ENCODE measurements around the gene SLC2A4.
A peak's percentile ranks its signal among the peaks of the same experiment; 100 is the strongest.

Gene SLC2A4

DNA sequence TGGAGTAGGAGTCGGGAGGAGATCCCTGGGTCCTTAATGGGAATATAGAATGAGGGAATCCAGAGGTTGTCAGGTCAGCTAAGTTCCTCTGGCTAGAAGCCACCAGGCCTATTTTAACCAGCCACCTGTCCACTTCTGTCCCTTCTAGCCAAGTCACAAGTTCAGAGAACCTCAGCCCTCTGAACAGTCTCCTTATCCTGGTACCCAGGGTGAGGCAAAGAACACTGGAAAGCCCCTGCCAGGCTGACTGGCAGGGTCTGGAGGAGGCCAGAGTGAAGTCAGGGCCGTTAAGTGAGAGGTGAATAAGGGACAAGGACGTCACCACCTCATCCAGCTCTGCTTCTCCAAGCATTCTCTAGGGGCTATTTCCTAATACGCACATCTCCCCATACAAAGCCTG lies 32.7 kb upstream of the SLC2A4 start:
- no peak for DNase-seq

DNA sequence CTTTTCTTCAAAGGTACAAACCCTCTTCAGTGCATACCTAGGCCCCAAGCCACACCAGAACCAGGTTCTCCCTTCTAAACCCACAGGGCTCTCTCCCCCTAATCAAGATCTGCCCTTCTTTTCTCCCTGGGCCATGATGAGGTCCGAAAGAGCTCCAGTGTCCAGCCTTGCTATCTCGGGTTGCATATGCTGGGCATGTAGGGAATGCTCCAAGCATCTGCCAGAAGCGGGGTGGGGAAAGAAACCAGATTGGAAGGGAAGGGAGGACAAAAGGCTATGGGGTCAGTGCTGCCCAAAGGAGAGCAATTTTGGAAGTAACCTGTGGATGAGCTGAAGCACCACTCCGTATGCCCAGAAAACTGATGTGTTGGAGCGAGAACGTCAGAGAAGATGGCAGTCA lies 32.3 kb upstream of the SLC2A4 start:
- no peak for DNase-seq

DNA sequence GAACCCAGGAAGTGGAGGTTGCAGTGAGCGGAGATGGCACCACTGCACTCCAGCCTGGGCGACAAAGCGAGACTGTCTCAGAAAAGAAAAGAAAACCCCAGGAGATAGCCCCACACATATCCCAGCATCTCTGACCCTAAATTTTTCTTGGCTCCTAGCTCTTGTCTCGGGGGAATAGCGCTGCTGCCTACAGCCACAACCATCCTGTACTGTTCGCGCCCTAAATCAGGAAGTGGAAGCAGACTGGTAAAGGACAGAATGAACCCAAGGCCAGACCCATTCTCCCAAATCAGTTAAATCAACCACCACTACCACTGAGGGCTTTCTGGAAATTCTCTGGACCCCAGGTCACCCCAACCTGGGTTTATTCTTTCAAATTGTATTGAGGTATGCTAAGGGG lies 31.7 kb upstream of the SLC2A4 start:
- no peak for DNase-seq

DNA sequence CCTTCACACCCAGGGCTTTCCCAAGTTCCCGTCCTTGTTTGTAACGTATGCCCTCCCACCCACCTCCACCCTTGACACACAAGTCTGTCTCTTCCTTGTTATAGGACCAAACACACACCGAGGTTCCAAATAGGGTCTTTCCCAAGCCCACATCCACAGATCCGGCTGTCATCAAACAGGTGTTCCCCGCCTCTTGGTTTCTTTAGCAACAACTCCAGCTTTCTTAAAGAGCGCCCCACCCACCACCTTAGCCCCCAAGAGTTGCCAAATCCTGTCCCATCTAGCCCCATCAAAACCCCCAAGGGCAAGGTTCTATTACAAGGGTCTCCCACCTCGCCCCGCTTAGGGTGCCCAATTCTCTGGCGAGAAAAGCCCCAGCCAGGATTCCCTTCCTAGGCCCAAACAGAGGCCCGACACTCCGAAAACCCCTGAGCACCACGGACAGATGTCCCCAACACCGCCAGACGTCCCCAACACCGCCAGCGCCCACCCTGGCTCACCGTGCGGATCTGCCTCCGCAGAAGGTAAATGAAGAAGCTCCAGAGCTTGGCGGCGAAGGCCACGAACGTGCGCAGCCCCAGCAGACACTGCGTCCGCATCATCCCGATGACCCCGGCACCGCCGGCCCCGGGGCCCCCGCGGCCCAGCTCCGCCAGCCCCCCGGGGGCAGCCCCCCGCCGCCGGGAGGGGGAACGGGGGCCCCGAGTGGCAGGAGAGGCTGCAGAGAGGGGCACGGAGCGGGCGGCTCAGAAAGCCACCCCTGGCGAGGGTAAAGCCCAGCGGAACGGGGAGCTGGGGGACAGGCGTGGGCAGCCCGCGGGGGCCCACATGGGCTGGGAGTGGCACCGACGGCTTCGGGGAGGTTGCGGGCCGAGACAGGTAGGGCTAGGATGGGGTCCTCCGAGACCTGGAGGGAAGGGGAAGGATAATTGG lies 30.6 kb upstream of the SLC2A4 start:
- no peak for DNase-seq

DNA sequence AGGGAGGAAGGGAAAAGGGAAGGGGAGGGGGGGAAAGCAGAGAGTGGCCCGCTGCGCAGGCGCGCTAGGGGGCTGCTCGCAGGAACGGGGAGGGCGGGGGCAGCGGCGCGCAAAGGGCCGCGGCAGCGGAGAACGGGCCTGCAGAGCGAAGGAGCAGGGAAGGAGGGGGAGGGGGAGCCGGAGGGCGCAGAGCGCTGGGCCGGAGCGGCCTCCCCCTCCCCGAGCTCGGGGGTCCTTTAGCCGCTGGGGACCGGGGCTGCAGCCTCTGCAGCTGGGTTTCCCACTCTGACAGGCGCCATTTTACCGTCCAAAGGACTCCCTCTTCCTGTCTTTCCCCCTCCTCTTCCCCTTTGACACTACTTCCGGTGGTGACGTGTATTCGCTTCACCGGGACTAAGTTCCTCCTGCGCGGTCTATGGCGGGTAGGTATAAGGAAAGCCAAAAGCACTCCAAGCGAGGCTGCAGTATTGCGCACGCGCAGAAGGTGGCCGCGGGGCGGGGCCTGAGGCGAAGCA lies 29.8 kb upstream of the SLC2A4 start, which contains the start of gene CTDNEP1:
CTDNEP1 (minus strand) TSS at position 74 of the 515 bp plus-strand sequence. CDS start 438 bp downstream, outside the sequence.
- DNase-seq, result peak; percentile 99

DNA sequence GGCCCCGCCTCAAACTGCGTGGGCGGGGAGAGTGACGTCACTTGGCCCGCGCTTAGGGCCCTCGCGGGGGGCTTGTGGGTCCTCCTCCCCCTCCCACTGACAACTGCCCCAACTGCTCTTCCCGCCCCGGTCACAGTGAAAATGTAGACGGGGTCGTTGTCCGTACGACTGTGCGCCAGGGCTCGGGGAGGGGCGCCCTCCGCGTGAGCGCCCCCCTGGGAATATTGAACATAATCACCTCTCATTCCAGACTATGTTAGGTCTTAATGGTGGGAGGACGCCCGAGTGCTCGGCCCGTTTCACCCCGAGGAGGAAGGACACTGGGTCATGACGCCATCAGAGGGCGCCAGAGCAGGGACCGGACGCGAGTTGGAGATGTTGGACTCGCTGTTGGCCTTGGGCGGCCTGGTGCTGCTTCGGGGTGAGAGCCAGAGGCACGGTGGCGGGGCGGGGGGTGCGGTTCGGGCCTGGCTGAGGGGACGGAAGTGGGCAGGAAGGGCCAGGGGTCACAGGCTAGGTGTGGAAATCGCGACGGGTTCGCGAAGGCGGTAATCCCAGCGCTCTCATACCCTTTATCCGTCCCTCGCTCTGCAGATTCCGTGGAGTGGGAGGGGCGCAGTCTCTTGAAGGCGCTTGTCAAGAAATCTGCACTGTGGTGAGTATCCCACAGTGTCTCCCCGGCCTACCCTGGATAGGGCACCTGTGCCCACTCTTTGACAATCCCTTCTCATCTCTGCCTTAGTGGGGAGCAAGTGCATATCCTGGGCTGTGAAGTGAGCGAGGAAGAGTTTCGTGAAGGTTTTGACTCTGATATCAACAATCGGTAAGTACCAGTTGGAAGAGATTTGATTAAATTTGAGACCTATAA lies 29.1 kb upstream of the SLC2A4 start, which contains the start of gene ELP5:
ELP5 (plus strand) TSS at position 40 of the 868 bp plus-strand sequence; CDS start at position 376, 336 bp downstream.
- peak; percentile 73 for DNase-seq

DNA sequence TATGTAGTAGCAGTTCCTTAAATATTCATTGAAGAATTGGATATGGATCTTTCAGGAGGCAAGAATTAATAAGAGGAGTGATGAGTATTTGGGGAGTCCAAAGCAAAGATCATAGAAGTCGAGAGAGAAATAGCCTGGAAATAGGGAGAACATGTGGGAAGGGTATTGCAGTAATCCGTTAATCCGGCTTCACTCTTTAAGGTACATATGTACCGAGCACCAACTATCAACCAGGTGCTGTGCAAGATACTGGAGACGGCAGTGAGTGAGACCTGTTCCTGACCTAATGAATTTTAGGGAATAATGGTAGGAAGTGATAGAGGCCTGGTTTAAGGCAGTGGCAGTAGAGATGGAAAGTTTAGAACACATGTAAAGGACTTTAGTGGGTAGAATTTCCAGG lies 28.4 kb upstream of the SLC2A4 start:
- no peak for DNase-seq

DNA sequence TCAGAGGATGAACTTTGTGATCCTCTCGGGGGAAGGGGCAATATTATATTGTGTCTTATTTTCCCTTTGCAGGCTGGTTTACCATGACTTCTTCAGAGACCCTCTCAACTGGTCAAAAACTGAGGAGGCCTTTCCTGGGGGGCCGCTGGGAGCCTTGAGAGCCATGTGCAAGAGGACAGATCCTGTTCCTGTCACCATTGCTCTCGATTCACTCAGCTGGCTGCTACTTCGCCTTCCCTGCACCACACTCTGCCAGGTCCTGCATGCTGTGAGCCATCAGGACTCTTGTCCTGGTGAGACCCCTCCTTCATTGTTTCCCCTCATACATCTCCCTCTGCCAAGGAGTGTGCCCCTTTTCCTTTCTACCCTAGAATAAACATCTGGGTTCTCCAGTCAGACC lies 27.0 kb upstream of the SLC2A4 start:
- DNase-seq, result no peak

DNA sequence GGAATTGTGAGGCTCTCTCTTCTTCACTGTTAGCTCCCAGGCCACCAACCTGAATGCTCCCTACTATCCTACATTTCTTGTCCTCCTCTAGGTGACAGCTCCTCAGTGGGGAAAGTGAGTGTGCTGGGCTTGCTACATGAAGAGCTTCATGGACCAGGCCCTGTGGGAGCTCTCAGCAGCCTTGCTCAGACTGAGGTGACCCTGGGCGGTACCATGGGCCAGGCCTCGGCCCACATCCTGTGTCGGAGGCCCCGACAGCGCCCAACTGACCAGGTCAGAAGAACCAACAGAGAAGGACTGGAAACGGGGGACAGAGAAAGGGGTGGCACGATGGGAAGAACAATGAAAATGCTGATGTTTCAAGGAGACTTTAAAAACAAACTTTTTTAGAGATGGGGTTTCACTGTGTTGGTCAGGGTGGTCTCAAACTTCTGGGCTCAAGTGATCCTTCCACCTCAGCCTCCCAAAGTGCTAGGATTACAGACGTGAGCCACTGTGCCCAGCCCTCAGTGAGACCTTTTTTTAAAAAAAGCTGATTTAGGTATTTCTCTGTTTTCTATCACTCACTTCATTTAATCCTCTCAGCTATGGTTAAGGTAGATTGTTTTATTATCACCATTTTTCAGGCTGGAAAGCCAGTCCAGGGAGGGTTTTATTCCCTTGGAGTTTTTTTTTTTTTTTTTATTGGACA lies 24.6 kb upstream of the SLC2A4 start:
- DNase-seq, result no peak

DNA sequence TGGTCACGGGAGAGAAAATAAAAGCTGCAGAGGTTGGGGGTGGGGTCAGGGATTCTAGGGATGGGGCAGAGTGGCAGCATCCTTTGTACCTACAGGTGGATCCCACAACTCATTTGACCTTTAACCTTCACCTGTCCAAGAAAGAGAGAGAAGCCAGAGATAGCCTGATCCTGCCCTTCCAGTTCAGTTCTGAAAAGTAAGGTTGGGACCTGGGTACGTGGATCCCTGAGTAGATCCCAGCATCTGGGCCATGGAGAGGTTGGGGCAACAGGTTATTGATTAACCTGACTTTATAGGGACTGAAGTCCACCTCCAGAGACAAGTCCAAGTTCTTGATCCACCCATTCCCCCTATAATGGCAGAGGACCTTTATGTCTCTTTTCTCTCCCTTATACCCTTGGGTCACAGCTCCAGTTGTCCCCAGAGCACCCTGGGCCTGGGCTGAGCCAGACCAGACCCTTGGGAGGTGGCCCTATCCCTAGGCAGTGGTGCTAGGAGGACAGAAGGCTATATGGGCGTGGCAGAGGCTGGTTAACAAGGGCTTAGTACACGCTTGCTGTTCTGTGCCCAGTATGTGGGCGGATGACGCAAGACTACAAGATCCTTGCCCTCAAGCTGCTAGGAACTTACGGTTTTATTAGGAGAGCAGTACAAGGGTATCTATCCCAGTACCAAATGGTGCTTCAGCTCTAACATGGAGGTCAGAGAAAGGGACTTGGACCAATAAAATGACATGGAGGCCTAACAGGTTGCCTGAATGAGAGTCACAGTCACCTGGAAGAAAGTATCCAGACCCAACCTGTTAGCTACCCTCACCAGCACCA lies 22.6 kb upstream of the SLC2A4 start:
- DNase-seq, result no peak

DNA sequence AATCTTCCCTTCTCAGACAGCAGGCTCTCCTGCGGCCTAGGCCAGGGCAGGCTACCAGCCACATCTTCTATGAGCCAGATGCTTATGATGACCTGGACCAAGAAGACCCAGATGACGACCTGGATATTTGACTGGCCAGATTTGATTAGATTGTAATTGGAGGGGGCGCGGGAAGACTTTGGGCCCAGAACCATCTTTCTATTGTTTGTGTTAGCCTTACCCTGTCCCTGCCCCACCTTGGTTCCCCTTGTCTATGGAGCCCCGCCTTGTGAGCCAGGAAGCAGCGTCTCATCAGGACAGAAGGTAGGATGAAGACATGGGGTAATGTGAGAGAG lies 22.0 kb upstream of the SLC2A4 start:
- DNase-seq, result no peak

DNA sequence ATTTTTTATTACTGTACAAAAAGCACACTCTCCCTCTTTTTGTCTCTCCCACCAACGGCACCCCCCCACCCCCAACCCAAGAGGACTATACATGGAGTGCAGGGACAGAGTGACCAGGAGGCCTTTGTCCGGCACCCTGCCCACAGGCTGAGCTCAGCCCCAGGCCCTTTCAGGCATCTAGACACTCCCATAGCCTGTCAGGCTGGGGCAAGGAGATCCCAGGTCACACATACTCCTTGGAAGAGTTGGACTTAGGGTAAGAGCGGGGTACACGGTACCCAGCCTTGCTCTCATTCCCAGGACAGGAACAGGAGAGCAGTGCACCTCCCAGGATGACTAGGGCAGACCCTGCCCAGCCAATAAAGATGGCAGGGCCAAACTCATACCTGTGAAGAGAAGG lies 21.4 kb upstream of the SLC2A4 start:
- DNase-seq, result no peak

DNA sequence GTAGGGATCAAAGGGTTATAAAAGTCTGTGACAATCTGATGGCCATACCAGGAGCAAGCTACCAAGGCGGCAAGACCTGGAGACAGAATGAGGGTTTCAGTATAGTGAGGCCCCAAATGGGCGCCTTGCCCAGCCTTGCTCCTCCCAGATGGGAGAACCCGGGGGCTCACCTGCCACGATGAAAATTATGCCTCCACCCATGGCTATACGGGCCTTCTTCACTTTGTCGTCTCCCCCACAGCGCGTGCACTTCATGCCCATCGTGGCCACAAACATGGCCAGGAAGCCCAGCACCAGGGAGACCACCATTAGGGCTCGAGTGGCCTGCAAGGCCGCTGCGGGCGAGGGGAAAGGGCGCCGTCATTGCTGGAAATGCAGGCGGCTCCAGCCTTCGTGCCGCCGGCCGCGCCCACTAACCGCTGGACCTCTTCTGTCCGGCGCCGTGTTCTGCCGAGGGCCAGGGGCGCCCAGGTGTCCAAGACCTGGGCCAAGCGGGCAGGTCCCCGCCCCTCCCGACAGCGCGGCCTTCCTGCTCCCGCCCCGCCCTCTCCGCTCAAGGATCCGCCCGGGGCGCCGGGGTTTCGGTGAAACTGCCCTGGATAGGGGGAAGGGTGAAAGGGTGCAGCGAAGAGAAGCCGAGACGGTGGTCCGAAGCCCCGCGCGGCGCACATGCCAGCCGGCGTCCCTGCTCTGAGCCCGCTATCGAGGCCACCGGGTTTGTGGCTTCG lies 20.7 kb upstream of the SLC2A4 start:
- DNase-seq, result no peak

DNA sequence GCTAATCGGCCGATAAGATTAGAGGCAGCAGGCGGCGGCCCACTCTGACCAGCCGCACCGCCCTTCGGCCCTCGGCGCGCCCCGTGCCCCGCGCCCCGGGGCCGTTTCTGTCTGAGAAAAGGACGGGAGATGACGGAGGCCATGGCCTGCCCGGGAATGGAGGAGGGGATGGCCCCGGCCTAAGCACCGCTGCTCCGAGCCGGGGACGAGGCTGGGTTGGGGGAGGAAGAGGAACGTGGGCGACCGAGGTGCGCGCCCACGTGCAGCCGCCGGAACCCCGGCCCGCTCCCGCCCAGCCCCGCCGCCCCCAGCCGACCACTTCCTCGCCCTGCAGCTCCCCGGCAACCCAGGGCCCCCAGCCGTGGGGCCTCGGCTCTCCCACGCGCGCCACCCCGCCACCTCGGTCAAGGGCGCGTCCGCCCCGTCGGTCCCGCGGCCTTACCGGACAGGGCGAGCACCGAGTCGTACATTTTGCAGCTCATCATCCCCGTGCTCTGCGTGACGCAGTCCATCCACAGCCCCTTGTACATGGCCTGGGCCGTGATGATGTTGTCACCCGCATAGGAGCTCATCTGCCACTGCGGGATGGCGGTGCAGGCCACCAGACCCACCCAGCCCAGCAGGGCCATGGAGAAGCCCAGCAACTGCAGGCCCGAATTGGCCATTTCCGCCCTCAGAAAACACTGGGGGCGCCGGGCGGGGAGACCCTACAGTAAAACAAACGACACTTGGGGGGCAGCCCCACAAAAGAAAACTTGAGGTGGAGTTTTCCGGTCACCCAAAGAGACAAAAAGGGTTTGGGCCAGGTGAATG lies 19.9 kb upstream of the SLC2A4 start:
- DNase-seq, result no peak

DNA sequence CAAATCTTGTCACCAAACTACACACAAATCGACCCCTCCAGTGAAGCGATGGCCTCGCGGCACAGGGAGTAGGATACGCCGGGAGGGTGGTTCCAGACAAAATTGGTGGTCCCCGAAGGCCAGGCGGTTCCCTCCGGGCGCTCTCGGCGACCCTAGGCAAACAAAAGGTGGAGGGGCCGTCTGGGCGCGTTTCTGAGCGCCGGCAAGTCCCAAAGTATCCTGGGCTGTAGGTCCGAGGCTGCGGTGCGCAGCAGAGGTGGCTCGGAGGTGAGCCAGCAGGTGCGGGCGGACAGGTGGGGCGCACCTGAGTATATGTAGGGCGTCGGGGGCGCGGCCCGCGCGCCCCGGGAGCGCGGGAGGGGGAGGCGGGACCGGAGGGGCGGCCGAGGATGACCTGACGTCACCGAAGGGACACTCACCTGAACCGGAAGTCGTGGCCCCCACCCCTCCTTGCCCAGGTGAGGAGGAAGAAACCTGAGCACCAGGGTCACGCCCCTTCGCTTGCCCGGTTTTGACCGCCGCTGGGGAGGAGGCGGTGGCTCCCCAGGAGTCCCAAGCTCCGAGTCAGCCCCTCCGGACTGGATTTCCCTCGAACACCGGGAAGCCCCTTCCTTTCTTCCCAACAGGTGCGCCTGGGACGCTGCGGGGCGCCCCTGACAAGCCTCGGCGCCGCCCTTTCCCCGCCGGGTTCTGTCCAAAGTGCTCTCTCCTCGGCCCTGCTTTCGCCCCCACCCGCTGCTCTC lies 19.2 kb upstream of the SLC2A4 start, which contains the start of gene CLDN7:
CLDN7 (minus strand) TSS at position 287 of the 743 bp plus-strand sequence. CDS start 435 bp downstream, outside the sequence.
- DNase-seq, result no peak

DNA sequence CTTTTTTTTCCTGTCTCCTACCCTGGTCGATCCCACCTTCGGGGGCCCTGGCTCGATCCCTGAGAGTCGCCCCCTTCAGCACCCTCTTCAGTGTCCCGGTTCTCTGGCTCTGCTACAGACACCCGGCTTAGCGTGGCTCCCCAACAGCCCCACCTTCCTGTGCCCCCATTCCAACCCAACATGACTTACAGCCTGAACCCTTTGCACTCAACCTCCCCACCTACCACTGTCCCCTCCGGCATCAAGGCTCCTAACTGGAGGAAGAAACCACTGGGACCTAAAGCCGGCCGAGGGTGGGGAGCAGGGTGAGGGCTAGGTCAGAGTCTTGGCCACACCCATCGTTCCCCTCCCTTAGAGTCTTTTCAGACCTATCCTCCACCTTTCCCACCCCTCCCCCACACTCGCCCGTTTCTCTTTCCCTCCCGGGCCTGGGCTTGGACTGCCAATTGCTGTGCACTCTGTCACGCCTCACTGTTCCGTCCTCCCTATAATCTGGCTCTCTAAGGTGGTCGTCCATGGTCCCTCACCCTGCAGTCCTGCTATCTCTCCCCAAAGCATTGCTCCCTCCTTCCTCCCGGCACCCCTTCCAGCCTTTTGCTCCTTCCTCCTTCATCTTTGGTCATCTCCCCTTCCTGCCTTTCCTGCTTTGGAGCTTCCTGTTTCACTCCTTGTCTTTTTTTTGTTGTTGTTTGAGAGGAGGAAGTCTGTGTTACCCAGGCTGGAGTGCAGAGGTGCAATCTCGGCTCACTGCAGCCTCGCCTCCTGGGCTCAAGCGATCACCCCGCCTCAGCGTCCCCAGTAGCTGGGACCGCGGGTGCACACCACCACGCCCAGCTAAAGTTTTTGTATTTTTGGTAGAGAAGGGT lies 18.4 kb upstream of the SLC2A4 start:
- no peak for DNase-seq

DNA sequence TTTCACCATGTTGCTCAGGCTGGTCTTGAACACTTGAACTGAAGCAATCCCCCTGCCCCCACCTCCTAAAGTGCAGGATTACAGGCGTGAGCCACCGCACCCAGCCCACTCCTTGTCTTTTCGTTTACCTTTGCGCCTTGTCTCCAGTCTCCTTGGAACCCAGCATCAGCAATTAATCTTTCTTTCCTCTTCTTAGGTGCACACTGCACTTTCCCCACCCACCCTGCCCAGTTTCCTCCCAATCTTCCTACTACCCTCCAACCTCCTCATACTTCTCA lies 17.8 kb upstream of the SLC2A4 start:
- DNase-seq, result no peak

DNA sequence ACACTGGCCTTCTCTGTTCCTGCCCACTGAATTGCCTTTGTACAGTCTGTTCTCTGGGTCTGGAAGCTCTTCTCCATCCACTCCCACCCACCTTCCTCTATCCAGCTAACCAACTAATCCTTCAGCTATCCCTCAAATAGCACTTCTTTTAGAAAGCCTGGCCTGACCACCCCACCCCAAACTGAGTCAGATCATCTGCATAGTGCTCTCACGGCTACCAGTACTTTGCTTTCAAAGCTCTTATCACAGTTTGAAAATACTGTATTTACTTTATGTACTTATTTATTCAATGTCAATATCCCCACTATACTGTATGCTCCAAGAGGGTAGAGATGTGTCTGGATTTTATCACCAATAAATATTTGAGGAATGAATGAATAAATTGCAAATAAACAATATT lies 14.7 kb upstream of the SLC2A4 start:
- DNase-seq, result no peak

DNA sequence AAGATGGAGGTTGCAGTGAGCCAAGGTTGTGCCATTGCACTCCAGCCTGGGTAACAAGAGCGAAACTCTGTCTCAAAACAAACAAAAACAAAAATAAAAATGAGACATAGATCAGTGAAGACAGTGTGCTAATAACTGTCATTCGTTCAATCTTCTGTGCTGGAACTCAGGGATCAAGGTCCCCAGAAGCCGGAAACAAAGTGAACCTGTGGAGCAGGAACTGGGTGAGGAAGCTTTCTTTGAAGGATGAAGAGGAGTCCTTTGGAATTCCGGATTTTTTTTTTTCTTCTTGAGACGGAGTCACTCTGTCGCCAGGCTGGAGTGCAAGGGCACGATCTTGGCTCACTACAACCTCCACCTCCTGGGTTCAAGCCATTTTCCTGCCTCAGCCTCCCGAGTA lies 2.1 kb upstream of the SLC2A4 start:
- no peak for DNase-seq
